HG03025 (cell line): ENCODE data around the gene RAB33A.

Source experiments
- ATAC-seq: cut with Tn5 transposase; IDR thresholded peaks from one replicate; pipeline ENCODE4 v1.9.1; 2021; ENCODE audit warnings: mild to moderate bottlenecking, moderate library complexity; ENCODE audit not compliant: unreplicated experiment, low FRiP score

The RAB33A gene

DNA sequence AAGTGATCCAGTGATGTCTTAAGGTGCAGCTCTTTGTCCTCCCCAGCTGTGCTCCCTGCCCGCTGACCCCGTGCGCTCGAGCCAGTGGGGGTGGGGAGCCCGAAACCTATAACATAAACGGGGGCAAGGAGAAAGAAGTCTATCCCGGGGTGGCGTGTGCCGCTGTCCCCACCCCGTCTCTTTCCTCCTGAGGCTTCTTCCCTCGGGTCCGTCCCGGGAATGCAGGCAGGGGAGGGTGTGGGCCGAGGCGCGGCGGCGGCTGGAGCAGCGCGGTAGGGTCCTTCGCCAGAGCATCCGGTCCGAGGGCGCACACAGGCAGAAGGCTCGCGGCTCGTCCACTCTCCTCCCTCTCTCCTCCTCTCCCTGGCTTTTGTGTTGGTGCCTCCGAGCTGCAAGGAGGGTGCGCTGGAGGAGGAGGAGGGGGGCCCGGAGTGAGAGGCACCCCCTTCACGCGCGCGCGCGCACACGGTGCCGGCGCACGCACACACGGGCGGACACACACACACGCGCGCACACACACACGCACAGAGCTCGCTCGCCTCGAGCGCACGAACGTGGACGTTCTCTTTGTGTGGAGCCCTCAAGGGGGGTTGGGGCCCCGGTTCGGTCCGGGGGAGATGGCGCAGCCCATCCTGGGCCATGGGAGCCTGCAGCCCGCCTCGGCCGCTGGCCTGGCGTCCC, at the start of gene RAB33A:
Gene RAB33A, plus strand, starts transcription at position 517 of the 681 bp plus-strand sequence. Its CDS starts 101 bp downstream, at position 618.
- no peak for ATAC-seq

DNA sequence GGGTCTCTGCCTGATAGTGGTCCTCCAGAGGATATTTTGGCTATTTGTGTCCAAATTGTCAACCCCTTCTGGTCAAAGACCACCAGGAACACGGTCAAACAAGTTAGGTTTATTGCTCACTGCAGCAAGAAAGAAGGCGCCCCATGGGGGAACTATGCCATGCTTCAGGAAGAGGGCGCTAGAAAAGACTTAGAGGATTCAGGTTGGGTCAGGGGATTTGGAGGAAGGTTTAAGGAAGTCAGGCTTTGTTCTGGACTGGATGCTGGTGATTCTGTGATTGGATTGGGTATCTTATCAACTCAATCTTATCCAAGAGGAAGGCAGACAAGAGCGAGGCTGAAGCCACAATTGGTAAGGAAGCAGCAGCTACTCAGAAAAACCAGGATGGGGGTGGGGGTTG, 47.2 kb upstream of the RAB33A start:
- no peak for ATAC-seq

GRCh38 chrX:130125091-130125874, 46.5 kb upstream of the RAB33A start:
- ATAC-seq = no peak

GRCh38 chrX:130130990-130131389, 40.8 kb upstream of the RAB33A start:
- ATAC-seq = no peak

DNA sequence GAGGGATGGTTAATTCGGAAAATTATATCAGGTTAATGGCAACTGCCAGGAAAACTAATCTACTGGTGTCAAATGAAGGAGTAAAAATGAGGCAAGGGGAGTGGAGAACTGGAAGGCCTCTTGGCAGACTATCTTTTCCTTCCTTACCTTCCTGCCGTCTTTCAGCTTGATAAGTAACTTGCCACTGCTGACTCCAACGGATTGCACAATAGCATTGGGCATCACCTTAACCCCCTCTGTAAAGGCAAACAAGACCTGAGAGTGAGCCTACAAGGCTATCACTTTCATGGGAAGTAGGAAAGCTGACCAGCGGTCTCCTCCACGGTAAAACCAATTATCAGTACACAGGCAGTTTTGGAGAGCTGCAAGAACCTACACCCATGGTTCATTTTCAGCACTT, 35.3 kb upstream of the RAB33A start:
- ATAC-seq = no peak

DNA sequence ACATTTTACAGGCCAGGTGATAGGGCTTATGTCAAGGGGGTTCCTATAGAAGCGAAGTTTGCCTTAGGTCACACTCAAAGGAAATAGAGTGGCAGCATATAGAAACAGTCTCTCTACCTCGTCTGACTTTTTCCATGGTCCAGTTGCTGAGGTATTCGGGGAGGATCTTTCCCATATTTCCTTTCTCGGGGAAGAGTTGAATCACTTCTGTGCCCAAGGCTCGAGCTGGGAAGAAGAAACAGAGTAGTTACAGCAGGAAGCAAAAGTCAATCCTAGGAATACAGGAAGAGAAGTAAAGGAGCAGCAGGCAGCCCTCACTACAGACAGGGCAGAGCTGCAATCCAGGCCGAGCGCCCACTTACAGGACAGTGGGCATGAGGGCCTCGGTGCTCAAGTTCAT, 34.8 kb upstream of the RAB33A start:
- no peak for ATAC-seq

DNA sequence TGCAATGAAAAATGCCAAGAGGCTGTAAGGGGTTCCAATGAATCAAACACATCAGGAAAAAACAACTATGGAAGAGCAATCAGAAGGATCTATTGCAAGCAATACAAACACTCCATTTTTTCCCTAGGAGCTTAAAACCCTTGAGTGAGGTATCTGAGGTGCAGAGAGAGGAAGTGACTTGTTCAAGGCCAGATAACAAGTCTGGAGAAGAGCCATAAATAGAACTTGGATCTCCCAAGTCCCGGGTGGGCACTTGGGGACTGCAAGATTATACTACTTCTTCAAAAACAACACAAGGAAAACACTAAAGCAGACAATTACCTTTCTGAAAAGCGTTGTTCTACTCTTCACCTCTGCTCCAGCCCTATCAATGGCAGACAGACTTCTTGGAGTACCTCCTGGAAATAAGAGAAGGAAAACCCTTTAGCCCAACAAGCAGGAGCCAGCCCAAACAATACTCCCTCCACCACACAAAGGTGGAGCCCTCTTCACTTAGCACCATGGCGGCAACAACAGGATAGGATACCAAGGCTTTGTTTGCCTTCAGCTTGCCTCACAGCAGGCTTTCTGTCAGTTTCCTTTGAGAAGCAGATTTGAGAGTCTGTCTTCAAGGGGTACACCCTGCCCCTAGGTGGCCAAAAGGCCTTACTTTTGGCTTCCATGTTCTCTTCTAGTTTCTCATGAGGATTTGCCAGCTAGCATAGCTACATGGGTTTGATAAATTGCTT, 32.1 kb upstream of the RAB33A start:
- ATAC-seq = no peak

- no peak for ATAC-seq
Observed at GRCh38 chrX:130144509-130144908, 27.3 kb upstream of the RAB33A start.

DNA sequence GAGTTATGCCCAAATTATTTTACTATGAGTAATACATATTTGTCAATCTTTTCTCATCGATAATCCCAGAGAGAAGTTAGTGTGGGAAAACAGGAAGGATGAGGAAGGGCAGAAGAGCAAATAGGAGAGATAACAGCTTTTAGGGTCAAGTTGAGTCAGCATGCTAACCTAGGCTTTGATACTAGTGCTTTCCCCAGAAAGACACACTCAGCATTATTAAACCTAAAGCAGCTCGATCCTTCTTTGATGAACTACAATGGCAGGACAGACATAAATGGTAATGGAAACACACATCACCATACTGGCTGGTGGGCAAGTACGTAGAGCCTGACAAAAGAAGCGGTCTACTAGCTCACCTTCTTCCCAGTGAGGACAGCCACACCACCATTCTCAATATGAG, 26.6 kb upstream of the RAB33A start:
- ATAC-seq = no peak

DNA sequence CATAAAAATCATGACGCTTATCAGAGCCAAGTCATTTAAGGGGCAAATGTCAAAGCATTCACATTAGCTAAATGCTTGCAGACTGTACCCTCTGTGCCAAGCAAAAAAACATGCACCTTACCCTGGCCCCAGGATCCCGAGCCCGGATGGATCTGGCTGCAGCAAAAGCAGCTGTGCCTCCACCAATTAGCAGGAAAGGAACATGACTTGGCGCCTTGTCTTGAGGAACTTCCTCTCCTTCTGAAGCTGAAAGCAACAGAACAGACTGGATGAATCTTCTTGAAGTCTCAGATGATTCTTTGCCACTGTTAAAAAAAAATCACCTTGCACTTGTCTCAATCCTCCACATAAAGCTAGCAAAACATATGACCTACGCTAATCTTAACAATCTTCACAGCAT, 24.1 kb upstream of the RAB33A start:
- ATAC-seq = no peak

- no peak for ATAC-seq
Observed at GRCh38 chrX:130155564-130155963, 16.2 kb upstream of the RAB33A start.

GRCh38 chrX:130158311-130158710, 13.5 kb upstream of the RAB33A start:
- ATAC-seq = no peak

- ATAC-seq = no peak
Observed at GRCh38 chrX:130159776-130160175, 12.0 kb upstream of the RAB33A start.

- ATAC-seq = no peak
Observed at GRCh38 chrX:130162094-130162735, 9.5 kb upstream of the RAB33A start.

DNA sequence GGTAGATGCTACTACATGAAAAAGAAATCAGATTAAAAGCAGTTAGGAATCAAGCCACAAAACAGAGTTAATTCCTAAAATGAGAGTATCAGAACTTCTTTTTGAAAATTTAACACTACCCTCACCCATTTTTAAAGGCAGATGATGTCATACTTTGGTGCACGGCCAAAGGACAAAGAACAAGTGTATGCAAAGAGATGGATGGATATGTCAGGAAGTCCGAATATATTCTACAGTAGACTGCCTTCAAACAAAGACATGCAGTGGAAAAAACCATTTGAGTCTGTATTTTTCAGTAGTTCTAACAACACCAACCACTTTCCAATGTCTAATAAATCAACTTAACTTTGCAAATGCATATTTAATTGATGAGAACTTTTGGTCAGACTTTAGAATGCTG, 8.4 kb upstream of the RAB33A start:
- ATAC-seq = no peak

GRCh38 chrX:130165181-130165702, 6.5 kb upstream of the RAB33A start:
- ATAC-seq = no peak

DNA sequence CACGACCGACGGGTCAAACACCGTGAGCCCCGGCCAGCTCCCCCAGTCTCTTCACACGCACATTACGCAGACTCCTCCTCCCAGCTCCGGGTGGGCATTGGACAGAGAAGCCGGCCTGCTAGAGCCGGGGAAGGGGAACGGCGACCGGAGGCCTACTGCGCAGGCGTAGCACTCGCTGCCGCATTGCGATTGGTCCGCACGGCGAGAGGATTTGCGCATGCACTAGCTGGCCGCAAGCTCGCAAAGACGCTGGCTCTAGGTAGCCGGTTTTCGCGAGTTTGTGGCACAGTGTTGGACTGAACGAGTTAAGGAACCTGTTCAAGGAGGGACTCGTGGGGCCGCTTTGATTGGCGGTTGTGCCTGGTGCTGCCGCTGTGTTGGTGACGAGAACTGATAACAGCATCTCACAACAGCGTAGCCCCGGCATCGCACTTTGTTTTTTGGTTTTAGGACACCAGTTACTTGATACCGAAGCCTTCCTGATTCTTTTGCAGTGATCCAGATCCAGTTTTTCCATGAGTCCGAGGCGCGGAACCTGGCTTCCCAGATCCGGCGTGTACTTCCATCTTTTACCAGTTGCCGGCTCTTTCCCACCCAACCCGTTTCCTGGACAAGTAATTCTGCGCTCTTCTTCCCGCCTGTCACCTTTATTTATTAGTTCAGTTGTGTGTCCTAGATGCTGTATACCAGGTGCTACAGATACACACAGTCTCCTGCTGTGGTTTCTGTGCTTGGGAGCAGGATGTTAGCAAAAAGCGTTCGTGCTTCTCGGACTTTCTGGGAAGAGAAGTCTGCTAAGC, 5.9 kb upstream of the RAB33A start, which contains the start of gene AIFM1:
Gene AIFM1, minus strand, starts transcription at position 139 of the 800 bp plus-strand sequence. CDS start 185 bp downstream, outside the sequence.
- peak; percentile 86 for ATAC-seq

- ATAC-seq = no peak
Observed at GRCh38 chrX:130166503-130166777, 5.3 kb upstream of the RAB33A start.

GRCh38 chrX:130167040-130167439, 4.7 kb upstream of the RAB33A start:
- no peak for ATAC-seq
